Parathyroid adenoma (tissue), 2 donors: ENCODE data around the gene RNF7.

Source experiments
- H2AFZ ChIP-seq: fragments of 300-600 bp; sonication (generic); one replicate; pipeline ENCODE4 v1.7.0; 2017; ENCODE audit warnings: antibody characterized with exemption, mild to moderate bottlenecking
- H3K27ac ChIP-seq: fragments of 300-600 bp; sonication (generic); one replicate; pipeline ENCODE4 v1.7.0; 2017
- H3K27me3 ChIP-seq: fragments of 300-600 bp; sonication (generic); one replicate; pipeline ENCODE4 v1.7.0; 2017; ENCODE audit warnings: low read length; ENCODE audit not compliant: control insufficient read depth, insufficient read depth
- H3K36me3 ChIP-seq: fragments of 300-600 bp; sonication (generic); one replicate; pipeline ENCODE4 v1.7.0; 2017; ENCODE audit warnings: low read length; ENCODE audit not compliant: control insufficient read depth, insufficient read depth
- H3K4me1 ChIP-seq: fragments of 300-600 bp; sonication (generic); one replicate; pipeline ENCODE4 v1.7.0; 2017; ENCODE audit warnings: control low read depth
- H3K4me2 ChIP-seq: fragments of 300-600 bp; sonication (generic); one replicate; pipeline ENCODE4 v1.7.0; 2017; ENCODE audit warnings: low read length
- H3K4me3 ChIP-seq: fragments of 300-600 bp; sonication (generic); one replicate; pipeline ENCODE4 v1.7.0; 2017; ENCODE audit warnings: low read depth, low read length
- H3K79me2 ChIP-seq: fragments of 300-600 bp; sonication (generic); one replicate; pipeline ENCODE4 v1.7.0; 2017; ENCODE audit warnings: control low read depth
- H3K9ac ChIP-seq: fragments of 300-600 bp; sonication (generic); one replicate; pipeline ENCODE4 v1.7.0; 2017; ENCODE audit warnings: mild to moderate bottlenecking
- H3K9me3 ChIP-seq: fragments of 300-600 bp; sonication (generic); one replicate; pipeline ENCODE4 v1.7.0; 2017; ENCODE audit warnings: low read length; ENCODE audit not compliant: control insufficient read depth
- CTCF ChIP-seq: fragments of 300-600 bp; sonication (generic); IDR thresholded peaks from one replicate; pipeline ENCODE4 v1.7.0; 2017; ENCODE audit warnings: antibody characterized with exemption, mild to moderate bottlenecking
- donor health status: primary hyperparathyroidism.

RNF7 gene

GRCh38 chr3:141723255-141723654 lies 14.8 kb upstream of the RNF7 start:
- Histone ChIP-seq H3K79me2 (no peaks in the 10 kb centered on the region), H3K36me3 (no peaks in the 10 kb centered on the region), H3K9ac (no peak overlapping the region), H3K9me3 (no peaks in the 10 kb centered on the region), H3K4me3 (no peak overlapping the region), H3K4me2 (no peak overlapping the region), H2AFZ (no peak overlapping the region), H3K27me3 (no peaks in the 10 kb centered on the region), H3K27ac (no peak overlapping the region), H3K4me1 (no peaks in the 10 kb centered on the region)
- no peak for TF ChIP-seq CTCF

- H3K4me1 ChIP-seq, result no peaks in the 10 kb centered on the region
- H3K9me3 ChIP-seq, result no peaks in the 10 kb centered on the region
- TF ChIP-seq CTCF, result no peak
- no peak overlapping the region for H3K27ac ChIP-seq
- no peak overlapping the region for H3K4me2 ChIP-seq
- H3K4me3 ChIP-seq, result no peak overlapping the region
- no peaks in the 10 kb centered on the region for H3K79me2 ChIP-seq
- H3K9ac ChIP-seq, result no peak overlapping the region
- H3K27me3 ChIP-seq, result no peaks in the 10 kb centered on the region
- H3K36me3 ChIP-seq, result no peaks in the 10 kb centered on the region
- H2AFZ ChIP-seq, result no peak overlapping the region
Measured at GRCh38 chr3:141724186-141724585, 13.9 kb upstream of the RNF7 start.

- Histone ChIP-seq H2AFZ (no peak overlapping the region), H3K36me3 (no peaks in the 10 kb centered on the region), H3K27me3 (no peaks in the 10 kb centered on the region), H3K79me2 (no peaks in the 10 kb centered on the region), H3K27ac (no peak overlapping the region), H3K4me1 (no peaks in the 10 kb centered on the region), H3K4me2 (no peak overlapping the region), H3K4me3 (no peak overlapping the region), H3K9ac (no peak overlapping the region), H3K9me3 (no peaks in the 10 kb centered on the region)
- no peak for TF ChIP-seq CTCF
Measured at GRCh38 chr3:141725036-141725435, 13.1 kb upstream of the RNF7 start.

- TF ChIP-seq CTCF, result no peak
- no peaks in the 10 kb centered on the region for H3K9me3 ChIP-seq
- H3K36me3 ChIP-seq, result no peaks in the 10 kb centered on the region
- no peak overlapping the region for H2AFZ ChIP-seq
- H3K4me2 ChIP-seq, result no peak overlapping the region
- no peak overlapping the region for H3K27ac ChIP-seq
- no peaks in the 10 kb centered on the region for H3K4me1 ChIP-seq
- H3K79me2 ChIP-seq, result no peaks in the 10 kb centered on the region
- H3K4me3 ChIP-seq, result no peak overlapping the region
- H3K27me3 ChIP-seq, result no peaks in the 10 kb centered on the region
- H3K9ac ChIP-seq, result no peak overlapping the region
Measured at GRCh38 chr3:141726483-141726882, 11.6 kb upstream of the RNF7 start.

- H3K4me1 ChIP-seq, result no peaks in the 10 kb centered on the region
Measured at GRCh38 chr3:141728355-141728892, 9.7 kb upstream of the RNF7 start.

More at GRCh38 chr3:141728355-141728892, 9.7 kb upstream of the RNF7 start:
- H3K79me2 ChIP-seq, result no peaks in the 10 kb centered on the region
- H3K4me2 ChIP-seq, result no peak overlapping the region
- no peak overlapping the region for H3K4me3 ChIP-seq
- no peaks in the 10 kb centered on the region for H3K27me3 ChIP-seq
- H3K27ac ChIP-seq, result no peak overlapping the region
- no peak for TF ChIP-seq CTCF
- H3K9me3 ChIP-seq, result no peaks in the 10 kb centered on the region
- H2AFZ ChIP-seq, result no peak overlapping the region
- H3K36me3 ChIP-seq, result no peaks in the 10 kb centered on the region
- H3K9ac ChIP-seq, result no peak overlapping the region
